GM21423 (cell line): ENCODE results near the gene TMEM131.

ENCODE experiments used
- ATAC-seq: cut with Tn5 transposase; IDR thresholded peaks from one replicate; pipeline ENCODE4 v1.9.1; 2021; ENCODE audit warnings: mild to moderate bottlenecking, moderate library complexity; ENCODE audit not compliant: unreplicated experiment

Gene TMEM131

GRCh38 chr2:97745474-97746174 lies 250.1 kb downstream of the TMEM131 start:
- ATAC-seq: no peak

- ATAC-seq: no peak
Measured at GRCh38 chr2:97743913-97744312, 251.8 kb downstream of the TMEM131 start.

DNA sequence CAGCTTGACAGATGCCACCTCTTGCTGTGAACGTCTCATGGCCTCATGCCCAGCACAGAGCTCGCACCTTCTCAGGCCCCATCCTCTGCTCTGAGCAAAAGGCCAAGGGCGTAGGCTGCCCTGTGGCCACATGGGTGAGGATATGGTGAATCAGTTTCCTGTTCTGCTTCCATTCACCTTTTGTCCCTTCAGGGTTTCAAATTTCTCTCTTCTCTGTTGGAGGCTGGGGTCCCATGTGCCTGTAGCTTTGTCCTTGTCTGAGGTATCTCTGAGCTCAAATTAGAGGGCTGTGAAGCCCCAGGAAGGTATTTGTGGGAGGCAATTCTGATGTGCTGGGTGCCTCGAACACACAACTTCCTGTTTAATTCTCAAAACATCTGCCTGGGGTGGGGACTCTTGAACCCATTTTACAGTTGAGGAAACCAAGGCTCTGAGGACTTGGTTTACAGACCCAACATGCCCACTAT lies 253.3 kb downstream of the TMEM131 start:
- no peak for ATAC-seq

GRCh38 chr2:97741686-97742085 lies 254.1 kb downstream of the TMEM131 start:
- no peak for ATAC-seq

GRCh38 chr2:97741251-97741650 lies 254.5 kb downstream of the TMEM131 start:
- ATAC-seq: no peak

- ATAC-seq: no peak
Measured at GRCh38 chr2:97740590-97741182, 255.1 kb downstream of the TMEM131 start.

GRCh38 chr2:97739893-97740245 lies 255.9 kb downstream of the TMEM131 start:
- ATAC-seq: no peak

DNA sequence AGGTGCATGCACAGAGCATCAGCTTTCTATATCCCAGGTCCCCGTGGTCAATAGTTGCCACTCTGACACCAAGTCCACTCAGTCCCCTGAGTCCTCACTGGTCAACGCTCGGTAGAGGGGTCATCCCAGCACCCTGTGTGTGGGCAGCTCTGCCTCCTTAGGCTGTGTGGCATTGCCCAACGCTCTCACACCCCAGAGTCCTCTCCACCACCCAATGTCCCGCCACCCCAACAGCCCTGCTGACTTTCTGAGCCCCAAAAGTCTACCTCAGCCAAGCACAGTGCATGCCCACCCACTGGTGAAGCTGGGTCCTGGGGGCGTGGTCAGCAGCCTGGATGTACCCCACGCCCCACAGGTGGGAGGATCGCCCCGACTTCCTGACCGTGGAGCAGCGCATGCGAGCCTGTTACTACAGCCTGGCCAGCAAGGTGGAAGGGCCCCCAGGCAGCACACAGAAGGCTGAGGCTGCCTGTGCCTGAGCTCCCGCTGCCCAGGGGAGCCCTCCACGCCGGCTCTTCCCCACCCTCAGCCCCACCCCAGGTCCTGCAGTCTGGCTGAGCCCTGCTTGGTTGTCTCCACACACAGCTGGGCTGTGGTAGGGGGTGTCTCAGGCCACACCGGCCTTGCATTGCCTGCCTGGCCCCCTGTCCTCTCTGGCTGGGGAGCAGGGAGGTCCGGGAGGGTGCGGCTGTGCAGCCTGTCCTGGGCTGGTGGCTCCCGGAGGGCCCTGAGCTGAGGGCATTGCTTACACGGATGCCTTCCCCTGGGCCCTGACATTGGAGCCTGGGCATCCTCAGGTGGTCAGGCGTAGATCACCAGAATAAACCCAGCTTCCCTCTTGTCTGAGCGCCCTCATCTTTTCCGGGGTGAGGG lies 256.5 kb downstream of the TMEM131 start:
- no peak for ATAC-seq

GRCh38 chr2:97738179-97739019 lies 257.3 kb downstream of the TMEM131 start:
- no peak for ATAC-seq

DNA sequence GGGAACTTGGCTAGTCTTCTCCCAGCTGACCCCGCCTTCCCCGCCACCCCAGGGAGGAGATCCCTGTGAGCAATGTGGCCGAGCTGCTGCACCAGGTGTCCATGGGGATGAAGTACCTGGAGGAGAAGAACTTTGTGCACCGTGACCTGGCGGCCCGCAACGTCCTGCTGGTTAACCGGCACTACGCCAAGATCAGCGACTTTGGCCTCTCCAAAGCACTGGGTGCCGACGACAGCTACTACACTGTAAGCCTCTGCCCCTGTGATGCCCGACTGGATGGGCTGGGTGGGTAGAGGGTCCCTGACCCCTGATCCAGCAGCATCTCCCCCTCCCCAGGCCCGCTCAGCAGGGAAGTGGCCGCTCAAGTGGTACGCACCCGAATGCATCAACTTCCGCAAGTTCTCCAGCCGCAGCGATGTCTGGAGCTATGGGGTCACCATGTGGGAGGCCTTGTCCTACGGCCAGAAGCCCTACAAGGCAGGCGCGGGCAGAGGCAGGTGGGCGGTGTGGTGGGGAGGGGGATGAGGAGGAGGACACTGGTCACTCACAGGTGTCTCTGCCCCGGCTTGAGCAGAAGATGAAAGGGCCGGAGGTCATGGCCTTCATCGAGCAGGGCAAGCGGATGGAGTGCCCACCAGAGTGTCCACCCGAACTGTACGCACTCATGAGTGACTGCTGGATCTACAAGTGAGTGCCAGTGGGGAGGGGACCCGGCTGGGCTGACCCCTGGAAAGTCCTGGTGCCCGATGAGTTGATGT lies 258.1 kb downstream of the TMEM131 start:
- ATAC-seq: no peak

- no peak for ATAC-seq
Measured at GRCh38 chr2:97736608-97737330, 259.0 kb downstream of the TMEM131 start.

GRCh38 chr2:97736185-97736584 lies 259.6 kb downstream of the TMEM131 start:
- no peak for ATAC-seq

DNA sequence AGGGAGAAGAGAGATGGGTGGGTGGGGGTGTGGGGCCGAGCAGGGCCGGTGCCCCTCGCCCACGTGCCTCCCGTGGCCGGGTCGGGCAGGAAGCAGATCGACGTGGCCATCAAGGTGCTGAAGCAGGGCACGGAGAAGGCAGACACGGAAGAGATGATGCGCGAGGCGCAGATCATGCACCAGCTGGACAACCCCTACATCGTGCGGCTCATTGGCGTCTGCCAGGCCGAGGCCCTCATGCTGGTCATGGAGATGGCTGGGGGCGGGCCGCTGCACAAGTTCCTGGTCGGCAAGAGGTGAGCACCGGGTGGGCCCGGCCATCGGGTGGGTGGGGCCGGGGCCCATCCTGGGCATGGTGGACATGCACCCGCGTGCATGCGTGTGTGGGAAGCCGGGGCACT lies 260.6 kb downstream of the TMEM131 start:
- ATAC-seq: no peak

- ATAC-seq: no peak
Measured at GRCh38 chr2:97734061-97735051, 261.4 kb downstream of the TMEM131 start.

GRCh38 chr2:97733341-97734035 lies 262.3 kb downstream of the TMEM131 start:
- no peak for ATAC-seq

- no peak for ATAC-seq
Measured at GRCh38 chr2:97732436-97733340, 263.1 kb downstream of the TMEM131 start.
